Parathyroid adenoma (tissue), 2 donors: Measurements from ENCODE around the gene ST8SIA5.

ENCODE experiments used
- H2AFZ ChIP-seq: fragments of 300-600 bp; sonication (generic); one replicate; pipeline ENCODE4 v1.7.0; 2017; ENCODE audit warnings: antibody characterized with exemption, mild to moderate bottlenecking
- H3K27ac ChIP-seq: fragments of 300-600 bp; sonication (generic); one replicate; pipeline ENCODE4 v1.7.0; 2017
- H3K27me3 ChIP-seq: fragments of 300-600 bp; sonication (generic); one replicate; pipeline ENCODE4 v1.7.0; 2017; ENCODE audit warnings: low read length; ENCODE audit not compliant: control insufficient read depth, insufficient read depth
- H3K36me3 ChIP-seq: fragments of 300-600 bp; sonication (generic); one replicate; pipeline ENCODE4 v1.7.0; 2017; ENCODE audit warnings: low read length; ENCODE audit not compliant: control insufficient read depth, insufficient read depth
- H3K4me1 ChIP-seq: fragments of 300-600 bp; sonication (generic); one replicate; pipeline ENCODE4 v1.7.0; 2017; ENCODE audit warnings: control low read depth
- H3K4me2 ChIP-seq: fragments of 300-600 bp; sonication (generic); one replicate; pipeline ENCODE4 v1.7.0; 2017; ENCODE audit warnings: low read length
- H3K4me3 ChIP-seq: fragments of 300-600 bp; sonication (generic); one replicate; pipeline ENCODE4 v1.7.0; 2017; ENCODE audit warnings: low read depth, low read length
- H3K79me2 ChIP-seq: fragments of 300-600 bp; sonication (generic); one replicate; pipeline ENCODE4 v1.7.0; 2017; ENCODE audit warnings: control low read depth
- H3K9ac ChIP-seq: fragments of 300-600 bp; sonication (generic); one replicate; pipeline ENCODE4 v1.7.0; 2017; ENCODE audit warnings: mild to moderate bottlenecking
- H3K9me3 ChIP-seq: fragments of 300-600 bp; sonication (generic); one replicate; pipeline ENCODE4 v1.7.0; 2017; ENCODE audit warnings: low read length; ENCODE audit not compliant: control insufficient read depth
- CTCF ChIP-seq: fragments of 300-600 bp; sonication (generic); IDR thresholded peaks from one replicate; pipeline ENCODE4 v1.7.0; 2017; ENCODE audit warnings: antibody characterized with exemption, mild to moderate bottlenecking
- donor health status: primary hyperparathyroidism.

The ST8SIA5 gene

GRCh38 chr18:46787674-46788073 lies 30.8 kb upstream of the ST8SIA5 start:
- H2AFZ ChIP-seq = no peak overlapping the region
- peaks cover 2% of the 10 kb centered on the region for H3K79me2 ChIP-seq
- H3K27ac ChIP-seq = no peak overlapping the region
- no peak overlapping the region for H3K4me3 ChIP-seq
- no peak overlapping the region for H3K4me2 ChIP-seq
- no peaks in the 10 kb centered on the region for H3K4me1 ChIP-seq
- H3K36me3 ChIP-seq = no peaks in the 10 kb centered on the region
- H3K9me3 ChIP-seq = no peaks in the 10 kb centered on the region
- no peak overlapping the region for H3K9ac ChIP-seq
- H3K27me3 ChIP-seq = no peaks in the 10 kb centered on the region
- no peak for TF ChIP-seq CTCF

GRCh38 chr18:46772357-46772756 lies 15.5 kb upstream of the ST8SIA5 start:
- Histone ChIP-seq H3K36me3 (no peaks in the 10 kb centered on the region), H3K9me3 (no peaks in the 10 kb centered on the region), H3K4me2 (no peak overlapping the region), H3K79me2 (no peaks in the 10 kb centered on the region), H3K9ac (no peak overlapping the region), H3K27me3 (no peaks in the 10 kb centered on the region), H3K27ac (no peak overlapping the region), H3K4me3 (no peak overlapping the region), H3K4me1 (no peaks in the 10 kb centered on the region), H2AFZ (no peak overlapping the region)
- peak; percentile 14 for TF ChIP-seq CTCF

- Histone ChIP-seq H3K4me1 (peaks cover 6% of the 10 kb centered on the region), H2AFZ (no peak overlapping the region), H3K27ac (no peak overlapping the region), H3K9me3 (no peaks in the 10 kb centered on the region), H3K4me3 (no peak overlapping the region), H3K27me3 (no peaks in the 10 kb centered on the region), H3K36me3 (no peaks in the 10 kb centered on the region), H3K9ac (no peak overlapping the region), H3K79me2 (no peaks in the 10 kb centered on the region), H3K4me2 (no peak overlapping the region)
- no peak for TF ChIP-seq CTCF
Measured at GRCh38 chr18:46771141-46771540, 14.3 kb upstream of the ST8SIA5 start.

GRCh38 chr18:46770708-46771107 lies 13.9 kb upstream of the ST8SIA5 start:
- Histone ChIP-seq H3K9ac (no peak overlapping the region), H3K36me3 (no peaks in the 10 kb centered on the region), H3K4me1 (peaks cover 7% of the 10 kb centered on the region), H3K27me3 (no peaks in the 10 kb centered on the region), H3K4me2 (no peak overlapping the region), H3K79me2 (no peaks in the 10 kb centered on the region), H2AFZ (no peak overlapping the region), H3K27ac (no peak overlapping the region), H3K4me3 (no peak overlapping the region), H3K9me3 (no peaks in the 10 kb centered on the region)
- TF ChIP-seq CTCF = no peak

GRCh38 chr18:46768166-46768921 lies 11.5 kb upstream of the ST8SIA5 start:
- Histone ChIP-seq H3K4me1 (peaks cover 12% of the 10 kb centered on the region), H3K4me3 (no peak overlapping the region), H2AFZ (no peak overlapping the region), H3K27ac (no peak overlapping the region), H3K27me3 (no peaks in the 10 kb centered on the region), H3K79me2 (peaks cover 2% of the 10 kb centered on the region), H3K36me3 (no peaks in the 10 kb centered on the region), H3K9ac (no peak overlapping the region), H3K4me2 (no peak overlapping the region), H3K9me3 (no peaks in the 10 kb centered on the region)
- TF ChIP-seq CTCF = no peak
